Neural progenitor cell (in vitro differentiated cells): ENCODE results near the gene HLTF. TPM values are rescaled to one million over a fixed set of nuclear protein-coding genes. Genes with fewer than 3 reads are reported as not detected.
"Not testable (repeated sequence)": the region's sequence is repeated elsewhere in the genome, so short reads cannot be mapped to it uniquely, and the experiment has no call there.

Experiments used
- DNase-seq: peaks from one replicate; pipeline ENCODE4 v3.0.0-alpha.2; 2016; ENCODE audit warnings: low spot score
- H2AFZ ChIP-seq: fragments of 200-600 bp; sonication (generic); replicated peaks from 2 replicates; pipeline ENCODE4 v1.6.1; 2016; ENCODE audit warnings: antibody characterized with exemption
- H3F3A ChIP-seq: fragments of 200-600 bp; sonication (generic); 2 replicates; pipeline ENCODE4 v1.6.1; 2016; ENCODE audit warnings: antibody characterized with exemption, low read depth
- H3K27ac ChIP-seq: fragments of 200-600 bp; sonication (generic); 2 replicates; pipeline ENCODE4 v1.5.1; 2016; ENCODE audit warnings: mild to moderate bottlenecking
- H3K27me3 ChIP-seq: fragments of 200-600 bp; sonication (generic); 2 replicates; pipeline ENCODE4 v1.6.1; 2016; ENCODE audit warnings: mild to moderate bottlenecking, moderate library complexity
- H3K36me3 ChIP-seq: fragments of 200-600 bp; sonication (generic); 2 replicates; pipeline ENCODE4 v1.5.1; 2016
- H3K4me1 ChIP-seq: fragments of 200-600 bp; sonication (generic); 2 replicates; pipeline ENCODE4 v1.6.1; 2016; ENCODE audit warnings: mixed run types
- H3K4me2 ChIP-seq: fragments of 200-600 bp; sonication (generic); 2 replicates; pipeline ENCODE4 v1.6.1; 2016
- H3K4me3 ChIP-seq: fragments of 200-600 bp; sonication (generic); 2 replicates; pipeline ENCODE4 v1.5.1; 2016
- H3K79me2 ChIP-seq: fragments of 200-600 bp; sonication (generic); 2 replicates; pipeline ENCODE4 v1.6.1; 2016; ENCODE audit warnings: low read depth
- H3K9ac ChIP-seq: fragments of 200-600 bp; sonication (generic); 2 replicates; pipeline ENCODE4 v1.6.1; 2016
- H3K9me3 ChIP-seq: fragments of 200-600 bp; sonication (generic); 2 replicates; pipeline ENCODE4 v1.5.1; 2016; ENCODE audit warnings: low read depth
- H4K20me1 ChIP-seq: fragments of 200-600 bp; sonication (generic); 2 replicates; pipeline ENCODE4 v1.6.1; 2016; ENCODE audit warnings: low read depth
- H3K27ac Mint-ChIP-seq: 3 replicates; pipeline ENCODE4 v1.8.0; 2021; ENCODE audit warnings: mixed read lengths
- H3K27me3 Mint-ChIP-seq: 2 replicates; pipeline ENCODE4 v1.8.0; 2022; ENCODE audit warnings: low read depth, mild to moderate bottlenecking, inconsistent platforms, moderate library complexity, mixed read lengths; ENCODE audit not compliant: insufficient read depth
- H3K36me3 Mint-ChIP-seq: 3 replicates; pipeline ENCODE4 v1.8.0; 2021; ENCODE audit warnings: mixed read lengths
- H3K4me1 Mint-ChIP-seq: 3 replicates; pipeline ENCODE4 v1.8.0; 2021; ENCODE audit warnings: mixed read lengths
- H3K4me3 Mint-ChIP-seq: 3 replicates; pipeline ENCODE4 v1.8.0; 2021; ENCODE audit warnings: mild to moderate bottlenecking, moderate library complexity, mixed read lengths
- H3K9me3 Mint-ChIP-seq: 3 replicates; pipeline ENCODE4 v1.8.0; 2020; ENCODE audit warnings: mixed read lengths
- EZH2 ChIP-seq: fragments of 200-600 bp; sonication (generic); IDR thresholded peaks from 2 replicates; pipeline ENCODE4 v1.6.1; 2017; ENCODE audit warnings: antibody characterized with exemption, mild to moderate bottlenecking, moderate library complexity
- EZH2phosphoT487 ChIP-seq: fragments of 200-600 bp; sonication (generic); IDR thresholded peaks from 2 replicates; pipeline ENCODE4 v1.6.1; 2017; ENCODE audit warnings: antibody characterized with exemption
- total RNA-seq: library from RNA; depleted of rRNA; stranded (reverse); fragments of >200 nt; gene quantifications from 2 replicates; pipeline ENCODE4 v1.2.3, GENCODE V29; 2015; ENCODE audit warnings: low replicate concordance
- TF ChIP-seq, protein P1 (sequence below): fragments of 200-600 bp; sonication (generic); IDR thresholded peaks from 2 replicates; pipeline ENCODE4 v1.5.1; 2017; ENCODE audit warnings: antibody characterized with exemption, mild to moderate bottlenecking

HLTF gene
- total RNA-seq, 1 donor from 2014 or later = 76.1 TPM

GRCh38 chr3:149101641-149102040 is 15.3 kb upstream of the HLTF start:
- H3K9me3 ChIP-seq = no peaks in the 10 kb centered on the region
- Mint-ChIP-seq H3K4me1 (no peaks in the 10 kb centered on the region), H3K36me3 (peaks cover 2% of the 10 kb centered on the region), H3K4me3 (no peak overlapping the region), H3K9me3 (peaks cover 22% of the 10 kb centered on the region), H3K27ac (no peak overlapping the region), H3K27me3 (no peaks in the 10 kb centered on the region)
- no peaks in the 10 kb centered on the region for H3K27me3 ChIP-seq
- H3F3A ChIP-seq = no peaks in the 10 kb centered on the region
- no peak for TF ChIP-seq EZH2
- TF ChIP-seq, protein P1, sequence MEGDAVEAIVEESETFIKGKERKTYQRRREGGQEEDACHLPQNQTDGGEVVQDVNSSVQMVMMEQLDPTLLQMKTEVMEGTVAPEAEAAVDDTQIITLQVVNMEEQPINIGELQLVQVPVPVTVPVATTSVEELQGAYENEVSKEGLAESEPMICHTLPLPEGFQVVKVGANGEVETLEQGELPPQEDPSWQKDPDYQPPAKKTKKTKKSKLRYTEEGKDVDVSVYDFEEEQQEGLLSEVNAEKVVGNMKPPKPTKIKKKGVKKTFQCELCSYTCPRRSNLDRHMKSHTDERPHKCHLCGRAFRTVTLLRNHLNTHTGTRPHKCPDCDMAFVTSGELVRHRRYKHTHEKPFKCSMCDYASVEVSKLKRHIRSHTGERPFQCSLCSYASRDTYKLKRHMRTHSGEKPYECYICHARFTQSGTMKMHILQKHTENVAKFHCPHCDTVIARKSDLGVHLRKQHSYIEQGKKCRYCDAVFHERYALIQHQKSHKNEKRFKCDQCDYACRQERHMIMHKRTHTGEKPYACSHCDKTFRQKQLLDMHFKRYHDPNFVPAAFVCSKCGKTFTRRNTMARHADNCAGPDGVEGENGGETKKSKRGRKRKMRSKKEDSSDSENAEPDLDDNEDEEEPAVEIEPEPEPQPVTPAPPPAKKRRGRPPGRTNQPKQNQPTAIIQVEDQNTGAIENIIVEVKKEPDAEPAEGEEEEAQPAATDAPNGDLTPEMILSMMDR = no peak
- no peak for TF ChIP-seq EZH2phosphoT487
- H3K79me2 ChIP-seq = no peaks in the 10 kb centered on the region
- no peak overlapping the region for H3K4me3 ChIP-seq
- no peak overlapping the region for H2AFZ ChIP-seq
- no peak overlapping the region for H3K27ac ChIP-seq
- H3K4me2 ChIP-seq = no peak overlapping the region
- no peak for DNase-seq
- H4K20me1 ChIP-seq = no peaks in the 10 kb centered on the region
- no peaks in the 10 kb centered on the region for H3K36me3 ChIP-seq
- no peak overlapping the region for H3K9ac ChIP-seq
- H3K4me1 ChIP-seq = no peaks in the 10 kb centered on the region

DNA sequence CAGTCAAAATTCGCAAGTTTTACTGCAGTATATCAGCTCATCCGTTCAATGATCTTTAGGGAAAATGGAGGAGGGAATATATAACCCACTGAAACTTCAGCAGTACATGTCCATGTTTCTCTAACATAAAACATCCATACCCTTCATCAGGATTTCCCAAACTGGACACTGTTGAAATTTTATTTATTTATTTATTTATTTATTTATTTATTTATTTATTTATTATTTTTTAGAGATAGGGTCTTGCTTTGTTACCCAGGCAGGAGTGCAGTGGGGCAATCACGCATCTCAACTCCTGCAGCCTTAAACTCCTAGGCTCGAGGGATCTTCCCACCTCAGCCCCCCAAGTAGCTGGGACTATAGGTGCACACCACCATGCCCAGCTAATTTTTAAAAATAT is 14.8 kb upstream of the HLTF start:
- Histone ChIP-seq H3K4me1 (no peaks in the 10 kb centered on the region), H3K4me3 (no peak overlapping the region), H3K27me3 (no peaks in the 10 kb centered on the region), H3K79me2 (no peaks in the 10 kb centered on the region), H3K9me3 (no peaks in the 10 kb centered on the region), H3K4me2 (no peak overlapping the region), H3K36me3 (no peaks in the 10 kb centered on the region), H3K27ac (no peak overlapping the region), H4K20me1 (no peaks in the 10 kb centered on the region), H2AFZ (no peak overlapping the region), H3K9ac (no peak overlapping the region), H3F3A (no peaks in the 10 kb centered on the region)
- DNase-seq = no peak
- no peak overlapping the region for H3K4me3 Mint-ChIP-seq
- H3K27ac Mint-ChIP-seq = no peak overlapping the region
- peaks cover 2% of the 10 kb centered on the region for H3K36me3 Mint-ChIP-seq
- no peaks in the 10 kb centered on the region for H3K27me3 Mint-ChIP-seq
- peaks cover 17% of the 10 kb centered on the region for H3K9me3 Mint-ChIP-seq
- TF ChIP-seq, protein P1 = no peak
- TF ChIP-seq EZH2 (no peak), EZH2phosphoT487 (no peak)
- H3K4me1 Mint-ChIP-seq = no peaks in the 10 kb centered on the region

DNA sequence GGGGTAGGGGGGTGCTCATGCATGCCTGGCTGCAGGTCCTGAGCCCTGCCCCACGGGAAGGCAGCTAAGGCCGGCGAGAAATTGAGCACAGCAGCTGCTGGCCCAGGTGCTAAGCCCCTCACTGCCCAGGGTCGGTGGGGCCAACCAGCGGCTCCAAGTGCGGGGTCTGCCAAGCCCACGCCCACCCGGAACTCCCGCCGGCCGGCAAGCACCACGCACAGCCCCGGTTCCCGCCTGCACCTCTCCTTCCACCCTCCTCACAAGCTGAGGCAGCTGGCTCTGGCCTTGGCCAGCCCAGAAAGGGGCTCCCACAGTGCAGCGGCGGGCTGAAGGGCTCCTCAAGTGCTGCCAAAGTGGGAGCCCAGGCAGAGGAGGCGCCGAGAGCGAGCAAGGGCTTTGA is 11.7 kb upstream of the HLTF start:
- H3K4me3 ChIP-seq, H3K36me3 Mint-ChIP-seq, H3K4me1 Mint-ChIP-seq, H3K9ac ChIP-seq, H3K27me3 ChIP-seq, H3K36me3 ChIP-seq, DNase-seq, H3K27ac Mint-ChIP-seq, H3K4me2 ChIP-seq, H4K20me1 ChIP-seq, H3K27ac ChIP-seq, H3K9me3 Mint-ChIP-seq, H3K79me2 ChIP-seq, H3F3A ChIP-seq, H2AFZ ChIP-seq, H3K27me3 Mint-ChIP-seq, H3K4me3 Mint-ChIP-seq, H3K9me3 ChIP-seq, H3K4me1 ChIP-seq: not testable (repeated sequence)

DNA sequence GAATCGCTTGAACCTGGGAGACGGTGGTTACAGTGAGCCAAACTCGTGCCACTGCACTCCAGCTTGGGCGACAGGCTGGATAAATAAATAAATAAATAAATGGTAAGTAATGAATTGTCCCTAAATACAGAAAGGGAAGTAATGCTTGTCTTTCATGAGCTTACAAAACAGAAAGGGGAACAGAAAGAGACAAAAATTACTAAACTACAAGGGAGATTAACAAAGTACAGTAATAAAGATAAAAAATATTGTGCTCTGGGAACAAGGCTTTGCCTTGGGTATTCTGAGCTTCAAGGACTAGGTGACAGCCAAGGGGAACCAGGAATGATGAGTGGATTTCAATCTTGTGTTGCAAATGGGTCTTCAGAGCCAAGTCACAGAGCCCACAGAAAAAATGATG is 9.2 kb upstream of the HLTF start:
- H3K9me3 ChIP-seq = no peaks in the 10 kb centered on the region
- H3K27me3 Mint-ChIP-seq = peaks cover under 1% of the 10 kb centered on the region
- H2AFZ ChIP-seq = no peak overlapping the region
- peaks cover 4% of the 10 kb centered on the region for H3K4me1 Mint-ChIP-seq
- no peak overlapping the region for H3K4me3 ChIP-seq
- no peaks in the 10 kb centered on the region for H3K79me2 ChIP-seq
- H3K27me3 ChIP-seq = no peaks in the 10 kb centered on the region
- peaks cover 10% of the 10 kb centered on the region for H3K9me3 Mint-ChIP-seq
- H3K36me3 Mint-ChIP-seq = peaks cover 2% of the 10 kb centered on the region
- H3K27ac ChIP-seq = no peak overlapping the region
- no peak overlapping the region for H3K4me3 Mint-ChIP-seq
- TF ChIP-seq EZH2 (no peak), EZH2phosphoT487 (no peak)
- TF ChIP-seq, protein P1 = no peak
- no peaks in the 10 kb centered on the region for H4K20me1 ChIP-seq
- H3K9ac ChIP-seq = no peak overlapping the region
- no peak overlapping the region for H3K4me2 ChIP-seq
- no peak overlapping the region for H3K27ac Mint-ChIP-seq
- no peaks in the 10 kb centered on the region for H3K36me3 ChIP-seq
- no peak for DNase-seq
- no peaks in the 10 kb centered on the region for H3K4me1 ChIP-seq
- H3F3A ChIP-seq = no peaks in the 10 kb centered on the region
